ENCODE data around the gene GNAT2.

GNAT2 gene

GRCh38 chr1:109641078-109641740 is 21.8 kb upstream of the GNAT2 start:
- DNase-seq, result no peak

DNA sequence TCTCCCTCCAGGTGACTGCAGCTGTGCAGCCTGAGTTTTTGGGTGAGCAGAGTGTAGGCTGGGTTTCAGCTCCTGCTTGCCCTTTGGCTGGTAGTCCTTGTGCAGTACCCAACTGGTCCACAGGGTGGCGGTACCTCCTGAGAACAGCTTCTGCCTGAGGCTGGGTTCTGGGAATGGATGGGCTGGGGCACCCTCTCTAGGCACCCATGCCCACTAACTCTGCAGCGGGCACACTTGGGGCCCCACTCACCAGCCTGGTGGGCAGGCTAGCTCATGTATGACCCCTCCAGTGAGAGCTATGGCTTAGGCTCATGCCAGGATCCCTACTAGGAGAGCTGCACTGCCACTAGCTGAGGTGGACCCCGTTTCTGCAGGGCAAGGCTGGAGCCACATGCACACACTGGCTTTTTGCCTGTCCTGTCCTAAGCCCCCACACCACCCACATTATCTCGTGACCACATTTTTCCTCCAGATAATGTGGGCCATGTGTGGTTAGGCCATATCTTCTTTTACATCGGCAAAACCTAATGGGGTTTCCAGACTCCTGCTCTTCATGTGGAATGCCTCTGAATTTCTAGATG is 21.0 kb upstream of the GNAT2 start:
- DNase-seq, result peak; percentile 89

DNA sequence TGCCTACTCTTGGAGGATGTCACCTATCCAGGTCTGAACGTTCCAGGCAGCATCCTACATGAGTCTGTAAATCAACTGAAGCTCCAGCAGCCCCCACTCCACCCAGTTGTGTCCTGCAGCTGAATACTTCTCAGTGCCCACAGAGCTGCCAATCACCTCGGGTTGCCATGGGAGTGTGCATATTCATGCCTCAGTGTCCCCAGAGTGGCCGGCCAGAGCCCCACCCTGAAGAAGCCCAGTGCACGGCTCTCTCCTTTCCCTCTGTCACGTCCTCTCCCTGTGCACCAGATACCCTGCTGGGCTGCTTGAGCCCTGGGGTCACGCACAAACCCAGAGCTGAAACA is 20.4 kb upstream of the GNAT2 start:
- DNase-seq, result no peak

- no peak for DNase-seq
Measured at GRCh38 chr1:109639063-109639840, 19.8 kb upstream of the GNAT2 start.

DNA sequence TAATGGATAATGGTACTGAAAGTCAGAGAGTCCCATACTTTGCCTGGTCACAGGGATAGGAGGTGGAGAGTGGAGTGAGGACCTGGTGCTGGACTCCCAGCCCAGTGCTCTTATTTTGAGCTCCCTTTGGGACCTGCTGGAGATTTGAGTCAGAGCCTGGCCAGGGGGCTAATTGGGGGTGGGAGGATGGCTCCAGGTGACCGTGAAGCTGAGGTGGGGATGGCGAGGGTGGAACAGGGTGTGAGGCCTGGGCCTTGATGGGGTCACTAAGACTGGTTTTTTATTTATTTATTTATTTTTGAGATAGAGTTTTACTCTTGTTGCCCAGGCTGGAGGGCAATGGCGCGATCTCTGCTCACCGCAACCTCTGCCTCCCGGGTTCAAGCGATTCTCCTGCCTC is 18.0 kb upstream of the GNAT2 start:
- no peak for DNase-seq

DNA sequence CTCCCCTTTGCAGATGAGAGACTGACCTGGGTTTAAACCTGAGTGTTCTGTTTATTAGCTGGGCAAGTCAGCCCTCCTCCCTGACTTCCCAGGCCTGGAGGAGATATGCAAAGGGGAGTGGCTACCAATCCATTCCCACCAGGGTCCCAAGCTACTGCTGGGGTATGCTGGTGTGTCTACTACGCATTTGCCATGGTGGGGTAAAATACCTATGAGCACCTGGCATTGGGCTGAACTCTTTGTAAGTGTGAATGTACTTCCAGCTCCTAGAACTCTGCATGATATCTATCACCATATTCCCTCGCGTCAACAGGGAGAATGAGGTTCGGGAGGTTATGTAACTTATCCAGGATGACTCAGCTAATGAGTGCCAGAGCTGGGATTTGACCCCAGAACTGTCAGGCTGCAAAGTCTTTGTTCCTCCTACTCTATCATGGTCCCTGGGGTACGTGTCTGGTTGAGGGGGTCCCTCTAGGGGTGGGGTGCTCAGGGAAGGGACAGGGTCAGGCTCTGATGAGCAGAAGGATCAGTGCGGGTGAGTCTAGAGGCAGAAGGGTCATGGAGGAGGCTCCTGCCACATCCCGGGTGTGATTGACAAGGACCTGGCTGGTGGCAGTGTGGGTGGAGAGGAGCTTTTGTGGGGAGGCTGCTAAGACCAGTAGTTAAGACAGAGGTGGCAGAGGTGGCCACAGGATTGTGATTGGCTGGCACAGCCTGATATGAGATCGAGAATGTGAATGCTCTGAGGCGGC is 17.0 kb upstream of the GNAT2 start:
- no peak for DNase-seq

GRCh38 chr1:109635862-109636200 is 16.4 kb upstream of the GNAT2 start:
- DNase-seq, result no peak

DNA sequence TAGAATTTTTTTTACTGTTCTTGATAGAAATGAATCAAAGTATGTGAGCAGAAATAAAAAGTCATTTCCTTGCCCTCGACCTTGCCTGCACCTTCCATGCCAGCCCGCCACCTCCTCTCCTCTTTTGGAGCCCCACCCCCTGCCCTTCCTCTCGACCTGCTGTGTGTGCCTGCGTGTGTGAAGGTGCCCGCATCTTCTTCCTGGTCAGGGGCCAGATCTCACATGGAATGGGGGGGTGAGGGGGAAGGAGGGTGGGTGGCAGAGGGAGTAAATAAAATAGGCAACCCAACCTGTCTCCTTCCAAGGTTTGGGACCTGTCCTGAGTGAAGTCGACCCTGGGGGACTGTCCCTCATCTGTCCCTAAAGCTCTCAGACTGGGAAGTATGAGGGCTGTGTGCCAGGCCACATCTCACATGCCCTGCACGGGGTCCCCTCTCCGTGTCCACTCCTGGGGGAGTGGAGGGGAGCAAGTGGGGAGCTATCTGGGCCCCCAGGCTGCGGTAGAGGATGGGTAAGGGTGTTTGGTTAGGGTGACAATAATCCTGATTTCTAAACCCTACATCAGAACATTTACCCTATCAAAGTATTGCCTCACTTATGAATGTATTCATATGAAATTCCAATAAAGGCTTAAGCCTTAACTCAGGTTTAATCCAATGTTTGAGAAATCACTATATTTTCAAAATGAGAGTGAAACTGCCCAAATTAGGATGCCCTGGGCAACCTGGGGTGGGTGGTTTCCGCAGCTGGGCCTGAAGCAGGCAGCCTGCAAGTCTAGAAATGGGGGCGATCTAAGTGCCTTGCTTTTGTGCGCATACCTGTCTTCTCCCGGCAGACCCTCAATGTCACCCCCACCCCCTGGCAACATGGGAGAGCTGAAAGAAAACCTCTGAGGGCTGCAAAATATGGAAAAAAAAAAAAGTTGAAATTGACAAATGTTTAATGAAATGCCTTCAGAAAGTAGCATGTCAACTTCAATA is 15.6 kb upstream of the GNAT2 start:
- DNase-seq, result no peak

DNA sequence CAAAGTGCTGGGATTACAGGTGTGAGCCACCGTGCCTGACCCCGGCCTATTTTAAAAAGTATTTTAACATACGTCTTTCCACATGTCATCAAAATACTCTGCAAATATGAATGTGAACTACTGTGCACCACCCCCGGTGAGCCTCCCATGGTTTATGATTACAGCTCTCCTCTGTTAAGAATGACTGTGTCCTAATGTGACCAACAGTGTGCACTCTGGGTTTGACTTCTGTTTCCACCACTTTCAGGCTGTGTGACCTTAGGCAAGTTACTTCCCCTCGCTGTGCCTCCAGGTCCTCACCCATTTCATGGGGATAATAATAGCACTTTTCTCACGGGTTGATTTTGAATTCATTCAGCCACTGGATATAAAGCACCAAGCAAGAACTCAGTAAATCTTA is 14.9 kb upstream of the GNAT2 start:
- DNase-seq, result no peak

DNA sequence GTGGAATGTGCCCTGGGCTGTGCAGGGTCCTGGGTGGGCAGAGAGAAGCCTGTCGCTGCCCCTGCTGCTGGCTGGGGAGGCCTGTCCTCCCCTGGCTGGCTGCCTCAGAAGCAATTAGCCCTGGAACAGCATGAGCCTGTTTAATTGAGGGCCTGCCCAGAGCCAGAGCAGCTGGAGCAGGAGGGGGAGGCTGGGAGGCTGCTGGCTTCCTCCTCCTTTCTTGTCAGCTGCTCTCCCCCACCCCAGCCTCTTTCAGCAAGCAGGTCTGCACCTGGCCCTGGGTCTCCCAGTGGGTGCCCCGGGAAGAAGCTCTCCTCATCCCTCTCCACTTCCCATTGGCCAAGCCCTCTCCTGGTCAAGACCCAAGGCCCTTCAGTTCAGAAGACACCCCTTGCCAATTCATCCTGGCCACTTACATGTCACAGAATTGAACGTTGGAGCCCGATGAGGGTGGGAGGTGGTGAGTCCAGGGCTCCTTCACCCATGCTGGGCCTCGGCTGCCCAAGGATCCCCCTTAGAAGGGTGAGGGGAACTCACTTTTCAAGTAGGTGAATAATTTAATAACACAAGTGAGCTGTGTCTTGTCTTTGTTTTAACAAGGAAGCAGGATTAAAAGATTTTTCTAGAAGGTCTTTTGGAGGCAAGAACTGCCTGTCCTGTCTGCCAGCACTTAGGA is 13.4 kb upstream of the GNAT2 start:
- DNase-seq, result no peak

- no peak for DNase-seq
Measured at GRCh38 chr1:109631513-109632505, 12.4 kb upstream of the GNAT2 start.

DNA sequence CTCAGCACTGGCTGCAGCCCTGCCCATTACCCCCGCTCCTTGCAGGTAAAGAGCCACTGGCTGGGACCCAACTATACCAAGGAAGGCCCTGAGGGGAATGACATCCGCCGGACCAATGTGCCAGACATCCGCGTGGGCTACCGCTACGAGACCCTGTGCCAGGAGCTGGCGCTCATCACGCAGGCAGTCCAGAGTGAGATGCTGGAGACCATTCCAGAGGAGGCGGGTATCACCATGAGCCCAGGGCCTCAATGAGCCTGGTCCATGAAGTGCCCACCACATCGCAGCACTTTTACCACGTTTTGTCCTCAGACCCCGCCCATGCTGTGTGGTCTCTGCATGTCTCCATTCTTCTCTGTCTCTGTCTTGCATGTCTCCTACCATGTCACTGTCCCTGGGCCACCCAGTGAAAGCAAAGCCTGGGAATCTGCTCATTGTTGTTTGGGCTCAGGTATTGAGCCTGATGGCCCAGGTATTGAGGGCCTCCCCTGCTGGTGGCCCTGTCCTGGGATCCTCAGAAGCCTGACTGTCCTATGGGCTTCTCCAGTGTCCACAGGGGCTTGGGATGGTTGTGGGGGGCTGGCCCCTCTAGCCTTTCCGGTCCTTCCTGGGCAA is 11.6 kb upstream of the GNAT2 start:
- no peak for DNase-seq

DNA sequence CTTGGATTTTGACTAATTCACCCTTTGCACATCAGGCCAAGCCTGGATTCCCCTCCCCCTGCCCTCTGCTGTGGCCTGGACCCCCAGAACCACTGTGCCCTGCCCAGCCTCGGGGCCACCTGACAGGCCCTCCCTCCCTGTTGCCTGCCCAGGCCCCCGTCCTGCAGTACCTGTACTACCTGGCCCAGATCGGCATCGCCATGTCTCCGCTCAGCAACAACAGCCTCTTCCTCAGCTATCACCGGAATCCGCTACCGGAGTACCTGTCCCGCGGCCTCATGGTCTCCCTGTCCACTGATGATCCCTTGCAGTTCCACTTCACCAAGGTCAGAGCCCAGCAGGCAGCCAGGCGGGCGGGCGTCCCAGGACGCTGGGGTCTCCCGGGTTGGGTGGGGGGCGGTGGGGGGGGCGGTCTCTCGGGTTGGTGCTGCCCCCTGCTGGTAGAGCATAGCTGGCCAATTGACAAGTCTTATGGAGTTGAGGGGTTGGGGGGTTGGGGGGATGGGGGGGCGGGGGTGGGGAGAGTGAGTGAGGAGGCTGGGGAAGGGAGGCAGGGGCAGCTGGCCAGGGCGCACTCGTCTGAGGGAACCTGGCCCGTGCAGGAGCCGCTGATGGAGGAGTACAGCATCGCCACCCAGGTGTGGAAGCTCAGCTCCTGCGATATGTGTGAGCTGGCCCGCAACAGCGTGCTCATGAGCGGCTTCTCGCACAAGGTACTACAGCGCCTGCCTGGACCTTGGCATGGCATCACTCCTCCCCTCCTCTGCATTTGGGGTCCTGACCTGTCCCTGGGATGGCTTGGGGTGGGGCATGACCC is 10.9 kb upstream of the GNAT2 start:
- no peak for DNase-seq

DNA sequence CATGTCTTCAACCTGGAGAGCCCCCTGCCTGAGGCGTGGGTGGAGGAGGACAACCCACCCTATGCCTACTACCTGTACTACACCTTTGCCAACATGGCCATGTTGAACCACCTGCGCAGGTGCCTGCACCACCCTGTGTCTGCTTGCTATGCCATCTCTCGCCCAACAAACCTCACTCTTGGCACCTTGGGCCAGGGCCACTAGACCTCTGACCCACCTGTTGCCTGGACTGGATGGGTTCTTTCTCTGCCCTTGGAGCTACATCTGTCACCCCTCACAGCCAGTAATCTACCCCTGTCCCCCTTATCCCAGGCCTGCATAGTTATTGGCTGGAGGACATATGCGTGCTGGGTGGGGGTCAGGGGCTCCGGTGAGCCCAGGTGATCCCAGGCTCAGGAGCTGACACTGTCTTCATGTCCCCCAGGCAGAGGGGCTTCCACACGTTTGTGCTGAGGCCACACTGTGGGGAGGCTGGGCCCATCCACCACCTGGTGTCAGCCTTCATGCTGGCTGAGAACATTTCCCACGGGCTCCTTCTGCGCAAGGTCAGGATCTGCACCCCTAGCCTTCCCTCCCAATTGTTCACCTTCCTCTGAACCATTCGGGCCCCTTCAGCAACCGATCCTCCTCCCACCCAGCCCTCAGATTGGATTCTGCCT is 10.1 kb upstream of the GNAT2 start:
- DNase-seq, result no peak

- no peak for DNase-seq
Measured at GRCh38 chr1:109628540-109629321, 9.3 kb upstream of the GNAT2 start.

DNA sequence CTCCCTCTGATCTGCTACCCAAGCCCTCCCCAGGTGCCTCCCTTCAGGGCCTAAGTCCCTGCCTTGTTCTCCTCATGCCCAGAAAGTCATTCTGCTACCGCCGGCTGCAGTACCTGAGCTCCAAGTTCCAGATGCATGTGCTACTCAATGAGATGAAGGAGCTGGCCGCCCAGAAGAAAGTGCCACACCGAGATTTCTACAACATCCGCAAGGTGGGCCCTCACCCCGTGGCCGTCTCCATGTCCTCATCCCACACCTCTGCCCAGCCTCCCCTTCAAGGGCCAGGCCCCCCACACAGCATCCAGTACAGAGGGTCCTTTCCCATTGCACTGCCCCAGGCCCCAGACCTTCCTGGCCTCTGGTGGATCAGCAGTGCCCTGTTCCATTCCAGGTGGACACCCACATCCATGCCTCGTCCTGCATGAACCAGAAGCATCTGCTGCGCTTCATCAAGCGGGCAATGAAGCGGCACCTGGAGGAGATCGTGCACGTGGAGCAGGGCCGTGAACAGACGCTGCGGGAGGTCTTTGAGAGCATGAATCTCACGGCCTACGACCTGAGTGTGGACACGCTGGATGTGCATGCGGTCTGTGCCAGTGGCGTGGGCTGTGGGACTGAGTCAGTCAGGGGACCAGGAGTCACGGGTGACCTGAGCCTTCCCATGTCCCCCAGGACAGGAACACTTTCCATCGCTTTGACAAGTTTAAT is 8.4 kb upstream of the GNAT2 start:
- no peak for DNase-seq

All from activated T-cell treated with anti-CD3 and anti-CD28 coated beads for 4 hours (primary cell).